Adrenal gland (tissue), 12 donors: ENCODE measurements around the gene APBA2. TPM values are rescaled to one million over a fixed set of nuclear protein-coding genes. Genes with fewer than 3 reads are reported as not detected.

Experiments
- DNase-seq, 7 donors: peaks; one replicate each; pipeline ENCODE4 v3.0.0-alpha.2; 2019 to 2020
- H3K27ac ChIP-seq, 5 donors: fragments of 200-600 bp; sonication (generic) in 4 of 5; 1 replicate in 3 of 5; 2 replicates in 2 of 5; pipeline versions ENCODE4 v1.5.1 to v1.8.0; 2016 to 2020; ENCODE audit warnings: mild to moderate bottlenecking in 1 of 5
- H3K27me3 ChIP-seq: fragments of 200-600 bp; 2 replicates; pipeline ENCODE4 v1.8.0; 2021
- H3K36me3 ChIP-seq, 2 donors: fragments of 200-600 bp; replicated peaks in 1 of 2; 1 replicate in 1 of 2; 2 replicates in 1 of 2; pipeline versions ENCODE4 v1.5.1 to v1.8.0; 2018 to 2022
- H3K4me1 ChIP-seq, 2 donors: fragments of 200-600 bp; replicated peaks in 1 of 2; 1 replicate in 1 of 2; 2 replicates in 1 of 2; pipeline versions ENCODE4 v1.5.1 to v1.8.0; 2018 to 2021
- H3K4me3 ChIP-seq, 4 donors: fragments of 200-600 bp; sonication (generic) in 3 of 4; one replicate each; pipeline ENCODE4 v1.5.1; 2016 to 2018
- H3K9me3 ChIP-seq, 3 donors: fragments of 200-600 bp; sonication (generic) in 1 of 3; replicated peaks in 1 of 3; 1 replicate in 2 of 3; 2 replicates in 1 of 3; pipeline versions ENCODE4 v1.5.1 to v1.8.0; 2016 to 2021
- CTCF ChIP-seq, 6 experiments: fragments of 450-650 bp in 4 of 6; fragments of 200-600 bp in 2 of 6; sonication (generic) in 1 of 6; IDR thresholded peaks; 1 replicate in 5 of 6; 2 replicates in 1 of 6; pipeline versions ENCODE4 v1.5.1 to v1.8.0; 2016 to 2021; ENCODE audit warnings: antibody characterized with exemption in 6 of 6, mild to moderate bottlenecking in 2 of 6, moderate library complexity in 1 of 6
- POLR2A ChIP-seq, 2 donors: fragments of 450-650 bp; IDR thresholded peaks; one replicate each; pipeline ENCODE4 v1.6.1; 2017; ENCODE audit warnings: antibody characterized with exemption in 2 of 2, mild to moderate bottlenecking in 2 of 2, moderate library complexity in 1 of 2
- WGBS, 4 donors: extraction: QIAGEN DNeasy Blood & Tissue Kit in 2 of 4; methylation state at CpG; one replicate each; pipeline versions ENCODE4 v1.1.5 to v1.1.7; 2013 to 2017; 5-methylcytosine and 5-hydroxymethylcytosine counted together
- intact Hi-C, 2 donors: fragments of 100-400 bp; cut with DNase I; formaldehyde crosslinking; loops; one replicate each; pipeline versions ENCODE4 v1.14.1 to v1.15.0; 2022 to 2023
- polyA plus RNA-seq, 3 donors: library from polyadenylated mRNA; stranded (reverse); fragments of 200-250 nt in 2 of 3; fragments of 350-450 nt in 1 of 3; fragmentation: Illumina TruSeq in 1 of 3; extraction: RNeasy Lipid Tissue Mini Kit (QIAGEN cat#74804) in 1 of 3; gene quantifications; one replicate each; pipeline ENCODE4 v1.2.3, GENCODE V29; 2013 to 2014
- total RNA-seq, 9 donors: library from RNA; depleted of rRNA in 4 of 9; stranded (reverse); fragments of >200 nt in 4 of 9; fragments of 120-200 nt in 1 of 9; fragmentation: NEBNext Ultra II Directional in 1 of 9; extraction: Animal tissue kit (Norgen Biotek cat#: 25700) in 1 of 9; gene quantifications; one replicate each; pipeline versions ENCODE4 v1.1.0 to v1.2.4, GENCODE V29; 2013 to 2023
- donor health status: healthy with polysubstance abuse.
- donor health status: Bipolar disorder and iron deficiency.
- donor health status: DM: yes; HTN: yes; CAD: no.
- donor health status: DM: no; HTN: no; CAD: no.
- donor health status: DM: no; HTN: no; CAD: no.
- donor health status: DM: yes; HTN: yes; CAD: no.

APBA2 gene
- total and polyA plus RNA-seq, 12 donors = 2.1 to 13.2 (median 4.7) TPM

- WGBS, 4 donors = 90 to 93% (median 91%) methylated on average over 16 to 20 of the region's 20 CpGs
- Histone ChIP-seq H3K27ac (no peak overlapping the region), H3K4me1 (no peaks in the 10 kb centered on the region), H3K9me3 (no peaks in the 10 kb centered on the region), H3K27me3 (no peaks in the 10 kb centered on the region), H3K4me3 (no peak overlapping the region), H3K36me3 (no peaks in the 10 kb centered on the region)
- intact Hi-C loops = no loop called here
- DNase-seq = no peak
- TF ChIP-seq POLR2A (IDR thresholded peaks at IDR 0.05) = no peak
- no peak for TF ChIP-seq CTCF (IDR thresholded peaks at IDR 0.05)
Observed at GRCh38 chr15:28983432-28984311, 97.9 kb downstream of the APBA2 start.

GRCh38 chr15:28984421-28985315 lies 98.9 kb downstream of the APBA2 start:
- Histone ChIP-seq H3K4me1 (no peaks in the 10 kb centered on the region), H3K9me3 (no peaks in the 10 kb centered on the region), H3K4me3 (no peak overlapping the region), H3K27ac (peak overlapping the region in 1 of 5 donors; percentile 65), H3K36me3 (no peaks in the 10 kb centered on the region), H3K27me3 (no peaks in the 10 kb centered on the region)
- TF ChIP-seq CTCF (IDR thresholded peaks at IDR 0.05) (no peak), POLR2A (IDR thresholded peaks at IDR 0.05) (no peak)
- intact Hi-C loops = no loop called here
- peak in 1 of 7 donors; percentile 85 for DNase-seq
- 68 to 75% (median 74%) methylated on average over 10 of the region's 10 CpGs for WGBS, 4 donors

GRCh38 chr15:28985316-28985645 lies 99.5 kb downstream of the APBA2 start:
- no peaks in the 10 kb centered on the region for H3K27me3 ChIP-seq
- H3K4me1 ChIP-seq = no peaks in the 10 kb centered on the region
- H3K36me3 ChIP-seq = no peaks in the 10 kb centered on the region
- no peak for DNase-seq
- peak overlapping the region in 1 of 5 donors; percentile 65 for H3K27ac ChIP-seq
- WGBS, 4 donors = 55 to 60% (median 57%) methylated on average over 6 of the region's 6 CpGs
- no peak overlapping the region for H3K4me3 ChIP-seq
- intact Hi-C loops = no loop called here
- no peaks in the 10 kb centered on the region for H3K9me3 ChIP-seq
- TF ChIP-seq POLR2A (IDR thresholded peaks at IDR 0.05) = no peak
- TF ChIP-seq CTCF (IDR thresholded peaks at IDR 0.05) = no peak

GRCh38 chr15:28985691-28986090 lies 99.9 kb downstream of the APBA2 start:
- H3K27ac ChIP-seq = peak overlapping the region in 1 of 5 donors; percentile 65
- H3K4me3 ChIP-seq = no peak overlapping the region
- intact Hi-C loops = no loop called here
- 83 to 90% (median 85%) methylated on average over 8 of the region's 8 CpGs for WGBS, 4 donors
- no peaks in the 10 kb centered on the region for H3K36me3 ChIP-seq
- H3K4me1 ChIP-seq = no peaks in the 10 kb centered on the region
- DNase-seq = no peak
- H3K9me3 ChIP-seq = no peaks in the 10 kb centered on the region
- H3K27me3 ChIP-seq = no peaks in the 10 kb centered on the region
- TF ChIP-seq POLR2A (IDR thresholded peaks at IDR 0.05) (no peak), CTCF (IDR thresholded peaks at IDR 0.05) (no peak)
